CD4-positive, alpha-beta T cell treated with Interleukin-21 for 1 hour (primary cell): ENCODE results near the gene PYGB.
"Not testable (repeated sequence)": the region's sequence is repeated elsewhere in the genome, so short reads cannot be mapped to it uniquely, and the experiment has no call there.

ENCODE experiments used
- DNase-seq: peaks from one replicate; pipeline ENCODE4 v3.0.0-alpha.2; 2020

PYGB gene

GRCh38 chr20:25249198-25249931 is 1.5 kb downstream of the PYGB start:
- no peak for DNase-seq

- no peak for DNase-seq
Observed at GRCh38 chr20:25250508-25250907, 2.6 kb downstream of the PYGB start.

GRCh38 chr20:25251019-25251418 is 3.1 kb downstream of the PYGB start:
- no peak for DNase-seq

GRCh38 chr20:25251558-25251957 is 3.7 kb downstream of the PYGB start:
- no peak for DNase-seq

- no peak for DNase-seq
Observed at GRCh38 chr20:25252230-25252651, 4.4 kb downstream of the PYGB start.

- no peak for DNase-seq
Observed at GRCh38 chr20:25252686-25253421, 5.0 kb downstream of the PYGB start.

- no peak for DNase-seq
Observed at GRCh38 chr20:25253606-25254275, 5.9 kb downstream of the PYGB start.

- DNase-seq, result no peak
Observed at GRCh38 chr20:25254571-25254970, 6.7 kb downstream of the PYGB start.

- no peak for DNase-seq
Observed at GRCh38 chr20:25254986-25255680, 7.2 kb downstream of the PYGB start.

- DNase-seq, result no peak
Observed at GRCh38 chr20:25256226-25256859, 8.5 kb downstream of the PYGB start.

GRCh38 chr20:25257130-25257529 is 9.2 kb downstream of the PYGB start:
- DNase-seq, result no peak

GRCh38 chr20:25257756-25258475 is 10.0 kb downstream of the PYGB start:
- no peak for DNase-seq

GRCh38 chr20:25258476-25258805 is 10.6 kb downstream of the PYGB start:
- DNase-seq, result no peak

- DNase-seq, result no peak
Observed at GRCh38 chr20:25258828-25259227, 10.9 kb downstream of the PYGB start.

GRCh38 chr20:25259358-25259757 is 11.5 kb downstream of the PYGB start:
- no peak for DNase-seq

- DNase-seq, result no peak
Observed at GRCh38 chr20:25259788-25260254, 11.9 kb downstream of the PYGB start.

GRCh38 chr20:25260770-25261437 is 13.0 kb downstream of the PYGB start:
- not testable (repeated sequence) for DNase-seq

GRCh38 chr20:25269057-25269832 is 21.4 kb downstream of the PYGB start:
- no peak for DNase-seq

- no peak for DNase-seq
Observed at GRCh38 chr20:25269833-25270170, 21.9 kb downstream of the PYGB start.

- no peak for DNase-seq
Observed at GRCh38 chr20:25270829-25271251, 23.0 kb downstream of the PYGB start.
